Measurements from ENCODE around the gene PUS10. TPM values are rescaled to one million over a fixed set of nuclear protein-coding genes. Genes with fewer than 3 reads are reported as not detected.

The PUS10 gene
- total and polyA plus RNA-seq, 5 donors from 2014 or later: 4.5 to 7.1 (median 5.5) TPM

DNA sequence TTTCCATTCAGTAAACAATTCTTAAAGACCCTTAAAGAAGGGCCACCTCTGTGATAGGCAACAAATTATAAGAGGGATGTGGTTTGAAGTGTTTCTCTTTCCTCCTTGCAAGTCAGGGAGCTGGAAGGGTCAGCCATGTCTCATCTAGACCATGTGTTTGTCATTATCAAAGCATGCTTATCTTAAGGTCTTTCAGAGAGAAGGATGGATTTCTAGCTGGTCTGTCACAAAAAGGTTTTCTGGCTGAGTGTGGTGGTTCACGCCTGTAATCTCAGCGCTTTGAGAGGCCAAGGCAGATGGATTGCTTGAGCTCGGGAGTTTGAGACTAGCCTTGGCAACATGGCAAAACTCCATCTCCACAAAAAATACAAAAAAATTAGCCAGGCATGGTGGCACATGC is 59.7 kb downstream of the PUS10 start:
- no peak for ATAC-seq (ENCODE audit: low read depth in 2 of 2)
- no peaks in the 10 kb centered on the region for H3K27me3 ChIP-seq (ENCODE audit: control insufficient read depth, insufficient read depth, low read length)
- H3K9me3 ChIP-seq (ENCODE audit: control insufficient read depth in 2 of 2, low read length in 2 of 2): no peaks in the 10 kb centered on the region
- H3K27ac ChIP-seq (ENCODE audit: insufficient read depth, low read length, poor library complexity, severe bottlenecking): no peak overlapping the region
- no peaks in the 10 kb centered on the region for H3K27me3 Mint-ChIP-seq
- no peak for DNase-seq
- no peaks in the 10 kb centered on the region for H3K4me1 ChIP-seq (ENCODE audit: control insufficient read depth, insufficient read depth, low read length, poor library complexity, severe bottlenecking)
- no peak overlapping the region for H3K27ac Mint-ChIP-seq
- H3K36me3 ChIP-seq (ENCODE audit: control insufficient read depth, insufficient read depth, low read length): peaks cover 5% of the 10 kb centered on the region
- no peak overlapping the region for H3K4me3 Mint-ChIP-seq
- peaks cover 4 to 11% (median 7%) of the 10 kb centered on the region in 4 donors for H3K4me1 Mint-ChIP-seq
- H3K9me3 Mint-ChIP-seq: no peaks in the 10 kb centered on the region
- H3K4me3 ChIP-seq (ENCODE audit: low read depth, low read length): no peak overlapping the region
- peaks cover 16% of the 10 kb centered on the region for H3K36me3 Mint-ChIP-seq

DNA sequence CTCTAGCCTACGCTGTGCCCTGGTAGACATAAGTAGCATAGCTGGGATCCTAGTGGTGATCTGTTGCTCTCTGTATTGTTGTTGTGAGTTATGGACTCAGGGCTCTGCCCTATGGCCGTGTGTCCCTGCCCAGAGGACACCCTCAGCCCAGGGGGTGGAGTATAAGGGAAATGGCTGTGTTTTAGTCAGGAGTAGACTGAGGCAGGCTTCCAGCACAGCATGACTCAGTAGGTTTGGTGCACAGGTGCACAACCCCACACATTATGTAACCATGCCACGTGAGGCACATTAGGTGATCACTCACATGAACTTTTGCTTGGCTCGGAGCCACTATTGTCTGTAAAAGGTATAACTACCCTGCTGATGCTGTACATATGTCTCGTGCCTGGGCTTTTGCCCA is 60.4 kb downstream of the PUS10 start:
- no peaks in the 10 kb centered on the region for H3K27me3 ChIP-seq (ENCODE audit: control insufficient read depth, insufficient read depth, low read length)
- peaks cover 10% of the 10 kb centered on the region for H3K36me3 ChIP-seq (ENCODE audit: control insufficient read depth, insufficient read depth, low read length)
- DNase-seq (no peak), ATAC-seq (ENCODE audit: low read depth in 2 of 2) (no peak)
- no peaks in the 10 kb centered on the region for H3K9me3 Mint-ChIP-seq
- no peak overlapping the region for H3K4me3 ChIP-seq (ENCODE audit: low read depth, low read length)
- H3K4me1 ChIP-seq (ENCODE audit: control insufficient read depth, insufficient read depth, low read length, poor library complexity, severe bottlenecking): no peaks in the 10 kb centered on the region
- H3K27me3 Mint-ChIP-seq: no peaks in the 10 kb centered on the region
- no peak overlapping the region for H3K27ac Mint-ChIP-seq
- peaks cover 20% of the 10 kb centered on the region for H3K36me3 Mint-ChIP-seq
- no peak overlapping the region for H3K4me3 Mint-ChIP-seq
- H3K27ac ChIP-seq (ENCODE audit: insufficient read depth, low read length, poor library complexity, severe bottlenecking): no peak overlapping the region
- H3K9me3 ChIP-seq (ENCODE audit: control insufficient read depth in 2 of 2, low read length in 2 of 2): no peaks in the 10 kb centered on the region
- H3K4me1 Mint-ChIP-seq: peaks cover 0 to 4% (median 4%) of the 10 kb centered on the region in 4 donors

DNA sequence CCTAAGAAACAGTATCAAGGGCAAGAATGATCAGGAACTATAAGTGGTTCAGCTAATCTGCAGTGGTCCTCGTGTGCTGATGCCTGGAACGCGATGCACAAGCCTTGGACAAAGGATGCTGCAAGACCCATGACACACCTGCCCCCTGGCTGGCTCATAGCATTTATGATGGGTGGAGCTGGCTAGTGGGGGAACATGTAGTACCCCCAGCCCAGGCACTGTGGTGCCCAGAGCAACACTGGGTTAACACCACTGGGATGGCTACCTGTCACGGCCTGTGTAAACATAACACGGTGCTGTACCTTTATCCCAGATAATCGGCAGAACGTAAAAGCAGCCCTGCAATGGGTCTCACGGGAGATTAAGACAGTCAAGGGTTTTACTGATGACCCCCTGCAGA is 60.8 kb downstream of the PUS10 start:
- no peak for DNase-seq
- no peak for ATAC-seq (ENCODE audit: low read depth in 2 of 2)
- Histone ChIP-seq H3K4me1 (ENCODE audit: control insufficient read depth, insufficient read depth, low read length, poor library complexity, severe bottlenecking) (no peaks in the 10 kb centered on the region), H3K27me3 (ENCODE audit: control insufficient read depth, insufficient read depth, low read length) (no peaks in the 10 kb centered on the region), H3K36me3 (ENCODE audit: control insufficient read depth, insufficient read depth, low read length) (peaks cover 10% of the 10 kb centered on the region), H3K4me3 (ENCODE audit: low read depth, low read length) (no peak overlapping the region), H3K27ac (ENCODE audit: insufficient read depth, low read length, poor library complexity, severe bottlenecking) (no peak overlapping the region), H3K9me3 (ENCODE audit: control insufficient read depth in 2 of 2, low read length in 2 of 2) (no peaks in the 10 kb centered on the region)
- Mint-ChIP-seq H3K4me1 (peaks cover 0 to 4% (median 3%) of the 10 kb centered on the region in 4 donors), H3K27me3 (no peaks in the 10 kb centered on the region), H3K27ac (no peak overlapping the region), H3K4me3 (no peak overlapping the region), H3K9me3 (no peaks in the 10 kb centered on the region), H3K36me3 (peaks cover 20% of the 10 kb centered on the region)

DNA sequence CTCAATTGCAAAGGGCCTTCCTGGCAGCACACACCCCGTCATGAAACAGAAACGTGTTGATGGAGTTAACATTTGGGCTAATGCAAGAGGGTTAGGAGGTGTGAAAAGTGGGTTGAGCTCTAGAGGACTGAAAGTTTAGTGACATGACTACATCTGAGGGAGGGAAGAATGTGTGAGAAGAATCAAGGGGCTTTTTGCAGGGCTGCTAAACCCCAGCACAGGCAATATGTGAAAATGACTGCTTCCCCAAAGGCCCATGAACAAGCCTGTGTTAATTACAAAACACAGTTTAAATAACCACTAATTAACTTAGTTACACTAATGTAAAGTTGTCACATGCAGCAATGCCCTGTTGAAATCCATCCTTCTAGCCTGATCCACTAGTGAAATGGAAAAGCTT is 63.9 kb downstream of the PUS10 start:
- H3K4me1 Mint-ChIP-seq: peaks cover 3 to 5% (median 3%) of the 10 kb centered on the region in 4 donors
- H3K9me3 Mint-ChIP-seq: peaks cover 0 to 1% (median 0%) of the 10 kb centered on the region in 7 donors
- Histone ChIP-seq H3K9me3 (ENCODE audit: control insufficient read depth in 2 of 2, low read length in 2 of 2) (no peaks in the 10 kb centered on the region), H3K36me3 (ENCODE audit: control insufficient read depth, insufficient read depth, low read length) (peaks cover 10% of the 10 kb centered on the region), H3K27me3 (ENCODE audit: control insufficient read depth, insufficient read depth, low read length) (no peaks in the 10 kb centered on the region), H3K4me1 (ENCODE audit: control insufficient read depth, insufficient read depth, low read length, poor library complexity, severe bottlenecking) (no peaks in the 10 kb centered on the region), H3K4me3 (ENCODE audit: low read depth, low read length) (no peak overlapping the region), H3K27ac (ENCODE audit: insufficient read depth, low read length, poor library complexity, severe bottlenecking) (no peak overlapping the region)
- H3K4me3 Mint-ChIP-seq: peak overlapping the region in 1 of 4 donors; percentile 3
- DNase-seq (no peak), ATAC-seq (ENCODE audit: low read depth in 2 of 2) (no peak)
- no peak overlapping the region for H3K27ac Mint-ChIP-seq
- peaks cover 17% of the 10 kb centered on the region for H3K36me3 Mint-ChIP-seq
- no peaks in the 10 kb centered on the region for H3K27me3 Mint-ChIP-seq

DNA sequence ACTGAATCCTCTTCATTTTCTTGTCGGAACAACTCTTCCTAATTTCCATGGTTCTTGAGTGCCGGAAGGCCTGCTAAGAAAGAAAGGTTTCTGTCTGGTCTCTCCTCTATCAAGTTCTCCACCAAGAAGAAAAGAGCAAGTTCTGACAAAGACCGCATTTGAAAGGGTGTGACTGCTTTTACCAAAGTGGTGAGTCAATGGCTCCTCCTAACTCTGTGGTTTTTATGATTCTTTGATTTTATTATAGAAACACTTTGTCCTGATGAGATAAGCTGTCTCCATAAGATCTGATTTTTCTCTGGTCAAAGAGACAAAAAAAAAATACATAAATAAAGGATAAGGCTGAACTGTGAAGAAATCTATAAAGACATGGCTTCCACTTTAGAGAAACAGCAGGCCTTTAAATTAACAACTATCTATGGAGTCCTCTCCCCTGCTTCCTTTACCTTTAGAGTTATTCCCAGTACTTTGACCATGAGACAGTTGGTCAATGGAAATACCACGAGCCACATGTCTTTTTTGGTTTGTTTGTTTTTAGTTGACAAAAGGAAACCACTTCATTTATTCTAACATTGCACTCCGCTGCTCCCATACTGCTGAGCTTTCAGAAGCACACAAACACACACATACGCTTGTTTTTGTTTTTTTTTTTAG is 69.0 kb downstream of the PUS10 start:
- H3K9me3 ChIP-seq (ENCODE audit: control insufficient read depth in 2 of 2, low read length in 2 of 2): no peaks in the 10 kb centered on the region
- no peaks in the 10 kb centered on the region for H3K27me3 ChIP-seq (ENCODE audit: control insufficient read depth, insufficient read depth, low read length)
- DNase-seq (peak in 1 of 3 donors; percentile 42), ATAC-seq (ENCODE audit: low read depth in 2 of 2) (no peak)
- H3K4me3 ChIP-seq (ENCODE audit: low read depth, low read length): no peak overlapping the region
- H3K27ac Mint-ChIP-seq: no peak overlapping the region
- no peak overlapping the region for H3K4me3 Mint-ChIP-seq
- H3K36me3 ChIP-seq (ENCODE audit: control insufficient read depth, insufficient read depth, low read length): peaks cover 15% of the 10 kb centered on the region
- H3K27ac ChIP-seq (ENCODE audit: insufficient read depth, low read length, poor library complexity, severe bottlenecking): no peak overlapping the region
- peaks cover 0 to 1% (median 0%) of the 10 kb centered on the region in 7 donors for H3K9me3 Mint-ChIP-seq
- H3K27me3 Mint-ChIP-seq: no peaks in the 10 kb centered on the region
- peaks cover 0 to 5% (median 3%) of the 10 kb centered on the region in 4 donors for H3K4me1 Mint-ChIP-seq
- H3K36me3 Mint-ChIP-seq: peaks cover 24% of the 10 kb centered on the region
- no peaks in the 10 kb centered on the region for H3K4me1 ChIP-seq (ENCODE audit: control insufficient read depth, insufficient read depth, low read length, poor library complexity, severe bottlenecking)

DNA sequence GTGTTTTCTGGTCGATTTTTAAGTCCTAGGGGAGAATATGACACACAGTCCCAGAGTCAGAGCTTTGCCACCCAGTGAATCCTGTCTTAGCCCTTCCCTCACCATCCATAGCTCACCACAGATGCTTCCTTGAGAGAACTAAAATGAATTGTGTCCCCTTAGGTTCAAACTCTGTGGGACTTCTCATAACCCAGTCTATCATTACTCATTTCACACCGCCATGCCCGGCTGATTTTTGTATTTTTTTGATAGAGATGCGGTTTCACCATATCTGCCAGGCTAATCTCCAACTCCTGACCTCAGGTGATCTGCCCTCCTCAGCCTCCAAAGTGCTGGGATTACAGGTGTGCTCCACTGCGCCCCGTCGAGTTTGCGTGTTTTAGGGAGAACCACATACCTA is 69.9 kb downstream of the PUS10 start:
- H3K36me3 Mint-ChIP-seq: peaks cover 15% of the 10 kb centered on the region
- H3K4me1 ChIP-seq (ENCODE audit: control insufficient read depth, insufficient read depth, low read length, poor library complexity, severe bottlenecking): no peaks in the 10 kb centered on the region
- H3K27me3 Mint-ChIP-seq: no peaks in the 10 kb centered on the region
- no peaks in the 10 kb centered on the region for H3K9me3 ChIP-seq (ENCODE audit: control insufficient read depth in 2 of 2, low read length in 2 of 2)
- H3K27ac Mint-ChIP-seq: peak overlapping the region in 2 of 3 donors; percentile 33 to 48
- no peak for DNase-seq
- ATAC-seq (ENCODE audit: low read depth in 2 of 2): no peak
- H3K36me3 ChIP-seq (ENCODE audit: control insufficient read depth, insufficient read depth, low read length): peaks cover 10% of the 10 kb centered on the region
- H3K4me1 Mint-ChIP-seq: peaks cover 0 to 5% (median 3%) of the 10 kb centered on the region in 4 donors
- peaks cover 0 to 1% (median 0%) of the 10 kb centered on the region in 7 donors for H3K9me3 Mint-ChIP-seq
- H3K27ac ChIP-seq (ENCODE audit: insufficient read depth, low read length, poor library complexity, severe bottlenecking): no peak overlapping the region
- H3K4me3 Mint-ChIP-seq: no peak overlapping the region
- H3K4me3 ChIP-seq (ENCODE audit: low read depth, low read length): no peak overlapping the region
- no peaks in the 10 kb centered on the region for H3K27me3 ChIP-seq (ENCODE audit: control insufficient read depth, insufficient read depth, low read length)

DNA sequence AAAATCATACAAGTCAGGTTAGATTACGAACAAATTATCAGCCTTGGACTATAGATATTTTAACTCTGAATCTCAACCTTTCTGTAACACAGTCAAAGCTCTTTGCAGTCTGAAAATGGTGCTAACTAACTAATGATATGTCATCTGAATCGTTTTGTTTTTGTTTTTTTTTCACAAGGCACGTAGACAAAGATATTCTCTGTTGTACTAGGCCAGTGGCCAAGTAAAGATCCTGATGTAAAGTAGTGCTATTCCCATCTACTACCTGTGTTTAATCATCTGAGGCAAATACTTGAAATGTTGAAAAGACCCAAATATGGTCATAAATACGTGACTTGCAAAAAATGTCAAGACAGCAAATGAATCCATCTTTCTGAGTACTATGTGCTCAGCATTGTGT is 71.0 kb downstream of the PUS10 start:
- peaks cover 7% of the 10 kb centered on the region for H3K36me3 ChIP-seq (ENCODE audit: control insufficient read depth, insufficient read depth, low read length)
- H3K4me1 Mint-ChIP-seq: peaks cover 0 to 5% (median 3%) of the 10 kb centered on the region in 4 donors
- H3K9me3 ChIP-seq (ENCODE audit: control insufficient read depth in 2 of 2, low read length in 2 of 2): no peaks in the 10 kb centered on the region
- peaks cover 0 to 1% (median 0%) of the 10 kb centered on the region in 7 donors for H3K9me3 Mint-ChIP-seq
- H3K27me3 Mint-ChIP-seq: no peaks in the 10 kb centered on the region
- H3K27ac Mint-ChIP-seq: no peak overlapping the region
- no peaks in the 10 kb centered on the region for H3K4me1 ChIP-seq (ENCODE audit: control insufficient read depth, insufficient read depth, low read length, poor library complexity, severe bottlenecking)
- H3K27ac ChIP-seq (ENCODE audit: insufficient read depth, low read length, poor library complexity, severe bottlenecking): no peak overlapping the region
- H3K4me3 ChIP-seq (ENCODE audit: low read depth, low read length): no peak overlapping the region
- no peak overlapping the region for H3K4me3 Mint-ChIP-seq
- H3K27me3 ChIP-seq (ENCODE audit: control insufficient read depth, insufficient read depth, low read length): no peaks in the 10 kb centered on the region
- DNase-seq (no peak), ATAC-seq (ENCODE audit: low read depth in 2 of 2) (no peak)
- peaks cover 13% of the 10 kb centered on the region for H3K36me3 Mint-ChIP-seq

DNA sequence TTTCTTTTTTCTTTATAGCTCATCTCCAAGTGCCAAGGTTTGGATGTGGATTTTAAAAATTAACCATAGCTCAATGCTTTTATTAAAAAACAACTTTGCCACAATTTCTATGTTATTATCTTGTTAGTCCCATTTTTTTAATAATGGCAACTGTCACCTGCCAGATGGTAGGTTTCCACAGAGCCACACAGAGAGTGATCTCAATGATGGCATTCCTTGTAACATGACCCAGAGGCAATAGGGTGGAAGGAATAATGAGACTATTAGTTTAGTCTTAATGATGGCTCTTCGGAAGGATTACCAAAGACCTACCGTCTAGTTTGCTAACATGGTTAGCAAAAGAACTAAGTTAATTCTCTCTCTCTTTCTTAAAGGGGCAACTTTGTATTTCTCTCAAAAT is 72.7 kb downstream of the PUS10 start:
- Mint-ChIP-seq H3K4me3 (no peak overlapping the region), H3K27ac (no peak overlapping the region), H3K27me3 (no peaks in the 10 kb centered on the region), H3K4me1 (peaks cover 0 to 5% (median 3%) of the 10 kb centered on the region in 4 donors), H3K36me3 (peaks cover 13% of the 10 kb centered on the region), H3K9me3 (no peaks in the 10 kb centered on the region)
- DNase-seq (no peak), ATAC-seq (ENCODE audit: low read depth in 2 of 2) (no peak)
- Histone ChIP-seq H3K27me3 (ENCODE audit: control insufficient read depth, insufficient read depth, low read length) (no peaks in the 10 kb centered on the region), H3K27ac (ENCODE audit: insufficient read depth, low read length, poor library complexity, severe bottlenecking) (no peak overlapping the region), H3K4me1 (ENCODE audit: control insufficient read depth, insufficient read depth, low read length, poor library complexity, severe bottlenecking) (no peaks in the 10 kb centered on the region), H3K36me3 (ENCODE audit: control insufficient read depth, insufficient read depth, low read length) (peaks cover 7% of the 10 kb centered on the region), H3K4me3 (ENCODE audit: low read depth, low read length) (no peak overlapping the region), H3K9me3 (ENCODE audit: control insufficient read depth in 2 of 2, low read length in 2 of 2) (no peaks in the 10 kb centered on the region)
